GM19193 (cell line): ENCODE measurements around the gene DERL3.

Experiments
- POLR2A ChIP-seq: IDR thresholded peaks from 4 replicates; pipeline ENCODE4 v1.6.1; 2011; ENCODE audit not compliant: insufficient read depth, insufficient read length; ENCODE audit errors: extremely low read depth

The DERL3 gene

DNA sequence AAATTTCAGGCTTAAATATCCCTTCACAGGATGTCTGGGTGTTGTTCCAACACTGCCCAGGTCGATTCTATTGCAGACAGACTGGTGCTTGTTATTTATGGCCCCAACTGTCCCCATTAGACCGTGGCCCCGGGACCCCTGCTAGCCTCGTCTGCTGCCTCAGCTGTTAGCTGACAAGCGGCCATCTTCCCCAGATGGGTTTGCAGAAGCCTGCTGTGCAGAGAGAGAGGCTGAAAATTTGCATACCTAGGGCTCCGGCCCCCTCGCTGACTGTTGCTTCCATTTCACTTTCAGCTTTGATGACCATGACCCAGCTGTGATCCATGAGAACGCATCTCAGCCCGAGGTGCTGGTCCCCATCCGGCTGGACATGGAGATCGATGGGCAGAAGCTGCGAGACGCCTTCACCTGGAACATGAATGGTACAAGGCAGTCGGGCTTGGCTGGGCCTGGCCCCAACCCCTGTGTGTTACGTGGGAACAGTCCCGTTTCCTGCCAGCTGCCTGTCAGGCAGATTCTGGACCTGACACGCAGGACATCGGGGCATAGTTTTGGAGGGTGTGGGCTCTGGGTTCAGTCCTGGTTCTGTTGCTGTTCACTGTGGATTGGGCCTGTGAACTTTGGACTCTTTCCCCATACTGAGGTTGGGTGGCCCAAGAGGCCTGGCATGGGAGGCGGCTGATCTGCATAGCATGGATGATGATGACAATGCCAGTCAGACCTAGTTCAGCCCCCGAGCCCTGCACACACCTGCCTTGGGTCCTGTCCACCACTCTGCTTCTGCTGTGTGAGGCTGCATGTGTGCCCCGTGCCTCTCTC lies 35.6 kb downstream of the DERL3 start:
- TF ChIP-seq POLR2A, result peak; percentile 47

DNA sequence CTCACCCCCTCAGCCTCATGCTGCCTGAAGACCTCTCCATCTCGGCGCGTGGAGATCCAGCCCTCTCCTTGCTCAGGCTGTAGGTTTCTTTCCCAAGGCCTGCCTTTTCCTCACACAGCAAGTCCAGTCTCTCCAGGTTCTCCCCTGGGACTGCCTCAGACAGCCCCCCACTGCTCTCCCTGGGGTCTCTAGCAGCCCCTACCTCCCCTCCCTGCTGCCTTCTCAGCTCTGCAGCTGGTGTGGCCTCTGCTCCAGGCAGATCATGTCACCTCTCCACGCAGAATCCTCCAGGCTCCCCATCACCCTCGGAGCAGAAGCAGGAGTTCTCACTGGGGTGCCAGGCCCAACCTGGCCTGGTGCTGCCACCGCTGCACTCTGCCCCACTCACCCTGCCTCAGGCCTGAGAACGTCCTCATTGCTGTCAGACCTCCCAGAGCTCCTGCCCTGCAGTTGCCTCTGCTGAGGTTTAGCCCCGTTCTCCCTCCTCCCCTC lies 36.9 kb downstream of the DERL3 start:
- no peak for TF ChIP-seq POLR2A

DNA sequence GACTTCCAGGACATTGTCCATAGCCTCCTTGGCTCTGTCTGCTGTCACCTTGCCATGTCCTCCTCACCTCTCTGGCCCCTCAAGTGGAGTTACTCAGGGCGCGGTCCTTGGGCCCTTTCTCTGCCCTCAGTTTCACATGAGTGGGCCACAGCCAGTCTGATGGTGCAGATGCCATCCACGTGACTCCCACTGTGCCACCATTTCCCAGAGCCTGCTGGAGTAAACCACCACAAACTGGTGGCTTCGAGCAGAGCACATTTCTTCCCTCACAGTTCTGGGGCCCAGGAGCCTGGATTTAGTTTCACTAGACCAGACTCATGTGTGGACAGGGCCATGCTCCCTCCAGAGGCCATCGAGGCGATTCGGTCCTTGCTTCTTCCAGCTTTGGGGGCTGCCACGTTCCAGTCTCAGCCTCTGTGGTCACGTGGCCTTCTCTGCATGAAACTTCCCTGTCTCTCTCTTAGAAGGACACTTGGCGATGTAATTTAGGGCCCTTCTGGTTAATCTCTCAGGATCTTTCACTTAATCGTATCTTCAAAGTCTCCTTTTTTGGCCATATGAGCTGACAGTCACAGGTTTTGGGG lies 37.5 kb downstream of the DERL3 start:
- TF ChIP-seq POLR2A, result no peak

DNA sequence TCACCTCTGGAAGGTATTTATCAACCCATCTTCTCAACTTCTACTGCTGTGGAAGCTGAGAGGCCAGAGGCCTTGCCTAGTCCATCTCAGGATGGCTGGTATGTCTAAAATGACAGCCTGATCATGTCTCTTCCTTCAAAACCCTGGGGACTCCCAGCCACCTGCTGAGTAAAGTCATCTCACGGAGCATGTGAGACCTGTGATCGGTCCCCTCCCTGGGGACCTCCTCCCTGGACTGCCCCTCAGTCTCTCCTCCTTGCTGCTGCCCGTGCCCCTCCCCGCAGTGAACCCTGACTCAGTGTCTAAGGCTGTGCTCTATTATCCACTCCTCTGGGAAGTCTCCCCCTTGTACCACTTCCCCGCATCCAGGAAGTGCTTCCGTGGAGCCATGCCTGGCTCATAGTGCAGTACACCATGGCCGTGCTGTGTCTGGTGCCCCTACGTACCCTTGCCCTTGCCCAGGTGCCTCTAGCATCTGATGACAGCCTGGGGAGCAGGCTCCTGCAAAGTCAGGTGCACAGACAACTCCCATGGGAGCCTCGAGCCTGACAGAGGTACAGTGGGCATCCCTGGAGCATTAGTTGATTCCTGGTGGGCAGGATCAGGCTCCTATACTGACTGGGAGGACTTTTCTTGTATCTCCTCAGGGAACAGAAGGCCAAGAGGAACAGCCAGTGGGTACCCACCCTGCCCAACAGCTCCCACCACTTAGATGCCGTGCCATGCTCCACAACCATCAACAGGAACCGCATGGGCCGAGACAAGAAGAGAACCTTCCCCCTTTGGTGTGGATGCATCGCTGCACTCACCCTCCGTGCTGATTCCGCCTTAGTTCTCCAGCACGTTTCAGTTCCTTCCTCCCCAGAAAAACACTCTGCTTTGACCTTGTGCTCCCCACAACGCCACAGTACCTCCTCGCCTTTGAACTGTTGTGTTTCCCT lies 38.2 kb downstream of the DERL3 start:
- no peak for TF ChIP-seq POLR2A

DNA sequence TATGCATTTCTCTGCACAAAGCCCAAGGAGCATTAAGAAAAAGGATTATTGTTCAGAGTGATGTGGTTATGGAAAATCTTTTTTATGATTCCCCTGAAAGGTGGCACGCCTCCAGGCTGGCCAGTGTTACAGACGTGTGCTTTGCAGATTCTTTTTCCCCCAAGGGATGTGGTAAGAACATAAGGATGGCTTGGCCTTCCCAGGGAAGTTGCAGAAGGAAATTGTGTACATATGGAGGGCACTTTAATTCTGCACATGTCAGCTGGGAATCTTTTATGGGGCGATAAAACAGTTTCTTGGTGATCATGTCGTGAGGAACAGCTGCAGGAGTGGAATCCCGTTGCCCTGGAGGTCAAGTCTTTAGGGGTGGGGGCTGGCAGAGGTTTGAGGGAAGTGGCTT lies 42.3 kb downstream of the DERL3 start:
- TF ChIP-seq POLR2A, result no peak

DNA sequence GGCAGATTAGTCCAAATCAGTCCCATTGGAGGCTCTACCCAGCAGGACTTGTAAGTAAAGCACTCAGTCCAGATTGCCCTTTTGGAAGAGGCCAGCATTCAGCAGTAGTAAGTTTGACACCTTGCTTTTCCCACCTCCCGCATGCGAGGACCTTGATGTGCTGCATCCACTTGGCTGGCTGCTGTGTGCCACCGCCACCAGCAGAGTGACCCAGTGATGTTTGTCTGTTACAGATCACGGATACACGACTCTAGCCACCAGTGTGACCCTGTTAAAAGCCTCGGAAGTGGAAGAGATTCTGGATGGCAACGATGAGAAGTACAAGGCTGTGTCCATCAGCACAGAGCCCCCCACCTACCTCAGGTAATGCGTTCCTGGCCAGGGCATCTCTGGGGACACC lies 45.5 kb downstream of the DERL3 start:
- TF ChIP-seq POLR2A, result no peak

DNA sequence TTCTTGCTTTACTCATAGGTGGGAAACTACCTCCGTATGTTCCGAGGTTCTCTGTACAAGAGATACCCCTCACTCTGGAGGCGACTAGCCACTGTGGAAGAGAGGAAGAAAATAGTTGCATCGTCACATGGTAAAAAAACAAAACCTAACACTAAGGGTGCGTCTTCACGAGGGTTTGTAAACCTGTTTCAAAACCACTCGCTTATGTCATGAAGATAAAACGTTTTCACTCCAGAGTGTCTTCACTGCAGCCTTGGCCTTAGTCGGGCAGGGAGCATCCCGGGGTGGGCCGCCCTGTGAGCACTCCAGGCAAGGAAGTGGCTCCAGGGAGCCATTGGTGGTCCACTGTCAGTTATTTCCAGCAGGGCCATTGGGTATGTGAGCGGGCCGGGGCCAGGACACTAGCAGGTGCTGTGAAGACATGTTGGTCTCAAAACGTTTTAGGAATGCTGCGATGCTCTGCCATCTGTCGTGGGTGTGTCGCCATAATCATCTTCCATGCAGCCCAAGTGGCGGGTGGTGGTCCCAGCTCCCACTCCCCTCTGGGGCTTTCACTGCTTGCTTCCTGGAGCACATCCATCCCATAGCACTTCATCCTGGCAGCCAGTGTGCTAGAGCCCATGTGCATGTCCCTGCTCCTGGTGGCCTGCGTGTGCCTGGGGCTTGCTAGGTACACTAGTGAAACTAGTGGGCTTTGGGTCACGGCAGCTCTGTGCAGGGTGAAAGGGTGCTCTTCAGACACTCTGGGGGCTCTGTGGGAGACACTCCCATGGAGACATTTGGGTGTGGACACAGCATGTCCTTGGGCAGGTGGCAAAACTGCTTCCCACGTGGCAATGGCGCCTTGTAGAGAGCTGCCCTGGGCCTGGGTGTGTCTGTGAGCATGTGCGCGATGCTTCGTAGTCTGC lies 46.8 kb downstream of the DERL3 start:
- no peak for TF ChIP-seq POLR2A

DNA sequence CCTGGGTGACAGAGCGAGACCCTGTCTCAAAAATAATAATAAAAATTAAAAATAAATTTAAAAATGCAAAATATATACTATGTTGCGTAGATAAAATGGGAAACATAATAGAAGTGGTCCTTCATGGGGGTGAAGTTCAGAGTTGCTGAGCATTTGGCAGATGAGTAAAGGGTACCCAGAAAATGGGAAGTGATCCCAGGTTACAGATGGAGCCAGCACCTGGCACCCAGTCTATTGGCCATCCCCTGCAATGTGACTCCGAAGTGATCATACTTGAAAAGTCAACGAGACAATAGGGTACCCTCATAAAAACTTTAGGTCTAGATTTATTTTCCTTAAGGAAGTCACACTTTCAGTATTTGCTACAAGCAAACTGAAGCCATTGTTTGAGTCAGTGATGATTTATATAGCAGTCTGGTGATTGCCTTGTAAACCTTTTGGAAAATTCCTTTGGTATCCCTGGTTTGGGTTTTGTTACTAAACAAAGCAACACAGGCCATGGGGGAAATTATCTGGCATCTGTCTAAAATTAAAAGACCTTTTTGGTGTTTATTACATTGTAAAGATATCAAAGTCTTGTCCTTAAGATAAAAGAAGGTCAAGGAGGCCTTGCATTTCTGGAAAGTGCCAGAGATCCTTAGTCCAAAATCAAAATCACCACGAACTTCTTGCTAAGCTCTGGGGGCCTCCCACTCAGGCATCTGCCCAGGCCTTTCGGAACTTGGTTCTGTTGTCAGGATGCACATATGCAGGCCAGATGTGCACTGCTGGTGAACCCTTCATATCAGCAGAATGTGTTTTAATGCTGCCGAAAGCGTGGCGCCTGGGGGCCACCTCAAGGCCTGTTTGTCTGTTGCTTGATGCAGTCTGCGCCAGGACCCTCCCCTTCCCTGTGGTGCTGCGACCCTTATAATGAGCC lies 47.7 kb downstream of the DERL3 start:
- no peak for TF ChIP-seq POLR2A

DNA sequence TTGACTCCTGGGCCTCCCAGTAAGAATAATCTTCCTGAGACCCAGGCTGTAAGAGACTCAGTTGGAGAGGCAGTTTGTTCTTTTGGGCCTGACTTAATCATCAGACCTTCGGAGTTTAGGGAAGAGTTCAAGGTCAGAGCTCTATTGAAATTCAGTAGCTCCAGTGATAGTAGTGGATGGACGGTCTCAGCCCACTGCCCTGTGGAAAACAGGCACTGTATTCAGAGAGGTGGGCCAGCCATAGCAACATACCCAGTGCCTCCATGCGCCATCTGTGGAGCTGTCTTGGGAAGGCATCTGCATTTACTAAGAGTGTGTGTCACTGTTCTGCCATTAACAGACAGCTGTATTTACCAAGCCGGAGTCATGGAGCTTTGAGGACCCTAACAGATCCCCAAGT lies 49.2 kb downstream of the DERL3 start:
- TF ChIP-seq POLR2A, result no peak

DNA sequence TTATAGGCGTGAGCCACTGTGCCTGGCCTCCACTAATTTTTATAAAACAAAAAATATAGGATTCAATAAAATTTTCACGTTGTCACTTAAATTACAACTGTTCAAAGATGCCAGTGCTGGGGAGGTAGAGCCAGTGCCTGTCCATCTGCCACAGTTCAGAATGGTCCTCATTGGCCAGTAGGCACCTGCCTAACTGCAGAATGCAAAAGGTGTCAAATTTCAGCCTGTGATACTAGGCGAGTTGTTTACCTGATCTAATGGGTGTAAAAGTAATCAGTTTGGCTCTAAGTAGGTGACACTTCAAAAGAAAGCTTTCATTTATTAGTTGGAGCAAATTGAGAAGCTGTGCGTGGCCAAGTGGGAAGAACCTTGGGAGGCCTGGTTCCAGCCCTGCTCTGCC lies 49.7 kb downstream of the DERL3 start:
- no peak for TF ChIP-seq POLR2A

DNA sequence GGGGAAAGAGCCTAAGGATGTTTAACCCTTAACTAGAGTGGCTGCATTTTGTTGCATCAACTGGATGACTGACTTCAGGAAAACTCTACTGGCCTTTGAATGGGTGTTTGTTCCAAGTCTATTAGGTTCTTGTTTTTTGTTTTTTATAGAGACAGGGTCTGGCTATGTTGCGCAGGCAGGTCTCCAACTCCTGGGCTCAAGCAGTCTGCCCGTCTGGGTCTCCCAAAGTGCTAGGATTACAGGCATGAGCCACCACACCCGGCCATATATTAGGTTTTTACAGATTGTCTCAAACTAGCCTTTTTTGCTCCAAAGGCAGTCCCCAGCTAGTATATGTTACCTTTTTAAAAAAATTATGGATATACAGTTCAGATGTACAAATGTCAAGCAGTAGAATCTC lies 50.9 kb downstream of the DERL3 start:
- no peak for TF ChIP-seq POLR2A

DNA sequence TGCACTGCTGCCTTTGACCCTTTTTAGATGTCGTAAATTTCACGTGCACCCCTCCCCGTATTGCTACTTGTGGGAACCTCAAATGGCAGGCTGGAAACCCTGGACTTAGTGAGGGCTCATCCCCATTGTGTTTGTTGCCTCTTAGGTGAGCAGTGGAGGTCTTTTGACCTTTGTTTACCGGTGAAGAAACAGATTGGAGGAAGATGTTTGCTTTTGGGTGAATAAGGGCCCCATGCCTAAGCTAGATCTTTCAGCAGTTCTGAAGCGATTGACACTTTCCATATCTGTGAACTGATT lies 51.3 kb downstream of the DERL3 start:
- no peak for TF ChIP-seq POLR2A

DNA sequence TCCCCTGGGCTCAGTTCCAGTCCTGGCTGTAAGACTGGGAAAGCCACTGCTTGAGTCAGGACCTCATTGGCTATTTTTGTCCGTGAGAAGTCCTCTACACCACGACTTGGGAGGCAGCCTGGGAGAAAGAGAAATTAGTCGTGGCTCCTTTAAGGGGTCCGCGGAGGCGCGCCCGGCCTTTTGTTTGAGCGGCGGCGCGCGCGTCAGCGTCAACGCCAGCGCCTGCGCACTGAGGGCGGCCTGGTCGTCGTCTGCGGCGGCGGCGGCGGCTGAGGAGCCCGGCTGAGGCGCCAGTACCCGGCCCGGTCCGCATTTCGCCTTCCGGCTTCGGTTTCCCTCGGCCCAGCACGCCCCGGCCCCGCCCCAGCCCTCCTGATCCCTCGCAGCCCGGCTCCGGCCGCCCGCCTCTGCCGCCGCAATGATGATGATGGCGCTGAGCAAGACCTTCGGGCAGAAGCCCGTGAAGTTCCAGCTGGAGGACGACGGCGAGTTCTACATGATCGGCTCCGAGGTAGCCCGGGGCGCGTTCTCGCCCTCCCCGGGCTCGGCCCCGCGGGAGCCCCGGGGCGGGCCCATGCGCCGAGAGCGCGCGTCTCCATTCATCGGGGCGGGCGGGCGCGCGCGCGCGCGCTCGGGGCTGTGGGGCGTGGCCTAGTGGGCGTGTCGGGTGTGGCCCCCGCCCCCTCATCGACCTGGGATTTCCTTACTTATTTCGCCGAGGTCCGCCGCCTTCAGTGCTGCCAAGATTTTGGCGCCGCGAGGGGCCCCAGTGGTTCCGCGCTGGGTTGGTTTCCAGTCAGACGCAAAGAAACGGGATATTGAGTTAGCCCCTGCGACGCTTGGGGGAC lies 51.8 kb downstream of the DERL3 start, which contains the start of gene SMARCB1:
SMARCB1 (plus strand) TSS at position 215 of the 848 bp plus-strand sequence; CDS start at position 419, 204 bp downstream.
- TF ChIP-seq POLR2A, result peak; percentile 88

DNA sequence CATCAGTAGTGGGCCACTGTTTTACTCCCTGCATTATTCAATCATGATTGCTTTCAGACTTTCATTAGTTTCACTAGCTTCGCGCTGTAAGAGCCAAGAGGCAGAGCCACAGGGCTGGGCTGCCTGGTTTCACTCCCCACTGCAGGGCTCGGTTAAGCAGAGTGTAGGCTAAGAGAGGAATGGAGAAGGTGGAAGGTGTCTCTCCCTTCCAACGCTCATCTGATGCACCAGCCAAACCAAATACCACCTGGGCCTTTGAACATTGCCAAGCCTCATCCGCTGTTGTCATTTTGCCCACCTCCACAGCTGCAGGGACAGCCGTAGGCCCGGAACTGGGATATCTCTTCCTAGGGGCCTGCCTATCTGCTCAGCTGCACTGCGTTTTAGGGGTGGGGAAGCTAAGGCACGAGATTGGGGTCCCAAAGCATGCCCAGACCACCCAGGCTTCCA lies 52.5 kb downstream of the DERL3 start:
- no peak for TF ChIP-seq POLR2A
